Measurements from ENCODE around the gene KRT5. TPM values are rescaled to one million over a fixed set of nuclear protein-coding genes. Genes with fewer than 3 reads are reported as not detected.

Gene KRT5
- polyA plus RNA-seq, 1 experiment, result not detected

DNA sequence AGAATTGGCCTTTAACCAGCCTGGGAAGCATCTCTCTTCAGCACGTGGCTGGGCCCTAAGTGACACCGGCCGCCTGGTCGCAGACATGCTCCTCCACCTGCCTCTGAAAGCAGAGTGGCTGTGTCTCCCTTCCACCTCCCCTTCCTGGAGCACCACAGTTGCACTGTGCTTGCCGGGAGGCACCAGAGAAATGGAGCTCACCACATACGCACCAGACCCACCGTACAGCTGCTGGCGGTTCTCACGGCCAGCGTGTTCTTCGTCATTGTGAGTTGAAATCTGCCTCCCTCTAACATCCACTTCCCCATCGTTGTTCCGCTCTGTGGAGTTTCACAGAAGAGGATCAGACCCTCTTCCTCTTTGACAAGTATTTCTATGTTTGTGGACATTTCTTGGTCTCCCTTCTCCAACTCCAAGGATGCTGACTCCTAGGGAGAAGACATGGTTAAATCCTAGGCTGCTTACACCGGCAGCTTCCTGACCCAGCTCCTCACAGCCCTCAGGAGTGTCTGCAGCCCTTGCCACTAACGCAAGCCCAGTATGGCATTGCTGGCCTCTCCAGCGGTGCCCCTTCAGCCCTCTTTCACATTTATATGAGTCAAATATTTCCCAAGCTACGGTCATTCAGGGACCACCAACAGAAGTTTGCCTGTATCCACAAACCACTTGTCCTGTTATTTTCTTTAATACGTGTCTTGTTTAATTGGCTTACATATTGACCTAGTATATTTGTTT is 11.5 kb upstream of the KRT5 start:
- no peak for DNase-seq (ENCODE audit: low read depth)
- H3K27me3 ChIP-seq (ENCODE audit: control insufficient read depth, insufficient read depth, low read length), result peaks cover 7% of the 10 kb centered on the region
- CTCF ChIA-PET, result interaction anchor here (0.6 to 1.3 kb wide), 2 partner anchors 11 to 90 kb away, joined by 3 to 4 read pairs; no protein-coding TSS in a partner anchor

DNA sequence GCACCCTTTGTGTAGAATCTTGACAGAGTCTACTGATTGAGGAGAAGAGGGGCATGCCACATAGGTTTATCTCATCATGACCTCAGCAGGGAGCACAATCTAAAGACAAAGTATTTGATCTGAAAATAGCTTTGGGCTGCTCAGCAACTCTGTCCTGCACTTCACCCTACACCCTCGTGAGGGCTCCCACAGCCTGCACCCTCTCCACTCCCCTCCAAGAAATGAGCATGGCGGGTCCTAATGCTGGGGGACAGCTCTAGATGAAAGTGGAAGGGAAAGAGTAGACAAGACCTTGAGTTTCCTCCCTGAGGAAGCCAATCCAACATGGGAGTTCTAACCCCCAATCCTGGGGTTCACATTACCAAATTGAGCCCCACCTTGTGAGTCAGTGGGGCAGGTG is 10.7 kb upstream of the KRT5 start:
- POLR2A ChIA-PET, result no interaction called here
- Histone ChIP-seq H3K4me3 (ENCODE audit: low read depth, low read length) (no peak overlapping the region), H3K36me3 (ENCODE audit: control insufficient read depth, insufficient read depth, low read length) (no peaks in the 10 kb centered on the region), H3K27me3 (ENCODE audit: control insufficient read depth, insufficient read depth, low read length) (peaks cover 7% of the 10 kb centered on the region)
- no peak for DNase-seq (ENCODE audit: low read depth)
- CTCF ChIA-PET, result interaction anchor here (0.8 kb wide), 1 partner anchor 450 kb away, joined by 4 read pairs; no protein-coding TSS in a partner anchor
- TF ChIP-seq, protein P1, sequence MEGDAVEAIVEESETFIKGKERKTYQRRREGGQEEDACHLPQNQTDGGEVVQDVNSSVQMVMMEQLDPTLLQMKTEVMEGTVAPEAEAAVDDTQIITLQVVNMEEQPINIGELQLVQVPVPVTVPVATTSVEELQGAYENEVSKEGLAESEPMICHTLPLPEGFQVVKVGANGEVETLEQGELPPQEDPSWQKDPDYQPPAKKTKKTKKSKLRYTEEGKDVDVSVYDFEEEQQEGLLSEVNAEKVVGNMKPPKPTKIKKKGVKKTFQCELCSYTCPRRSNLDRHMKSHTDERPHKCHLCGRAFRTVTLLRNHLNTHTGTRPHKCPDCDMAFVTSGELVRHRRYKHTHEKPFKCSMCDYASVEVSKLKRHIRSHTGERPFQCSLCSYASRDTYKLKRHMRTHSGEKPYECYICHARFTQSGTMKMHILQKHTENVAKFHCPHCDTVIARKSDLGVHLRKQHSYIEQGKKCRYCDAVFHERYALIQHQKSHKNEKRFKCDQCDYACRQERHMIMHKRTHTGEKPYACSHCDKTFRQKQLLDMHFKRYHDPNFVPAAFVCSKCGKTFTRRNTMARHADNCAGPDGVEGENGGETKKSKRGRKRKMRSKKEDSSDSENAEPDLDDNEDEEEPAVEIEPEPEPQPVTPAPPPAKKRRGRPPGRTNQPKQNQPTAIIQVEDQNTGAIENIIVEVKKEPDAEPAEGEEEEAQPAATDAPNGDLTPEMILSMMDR (IDR thresholded peaks at IDR 0.05; ENCODE audit: insufficient read depth, low read depth, low read length), result no peak

More for the DNA sequence above, 11.5 kb upstream of the KRT5 start:
- Histone ChIP-seq H3K4me3 (ENCODE audit: low read depth, low read length) (no peak overlapping the region), H3K36me3 (ENCODE audit: control insufficient read depth, insufficient read depth, low read length) (no peaks in the 10 kb centered on the region)
- TF ChIP-seq, protein P1 (IDR thresholded peaks at IDR 0.05; ENCODE audit: insufficient read depth, low read depth, low read length), result no peak
- POLR2A ChIA-PET, result interaction anchor here (0.5 kb wide), 1 partner anchor 46 kb away, joined by 3 read pairs; no protein-coding TSS in a partner anchor

DNA sequence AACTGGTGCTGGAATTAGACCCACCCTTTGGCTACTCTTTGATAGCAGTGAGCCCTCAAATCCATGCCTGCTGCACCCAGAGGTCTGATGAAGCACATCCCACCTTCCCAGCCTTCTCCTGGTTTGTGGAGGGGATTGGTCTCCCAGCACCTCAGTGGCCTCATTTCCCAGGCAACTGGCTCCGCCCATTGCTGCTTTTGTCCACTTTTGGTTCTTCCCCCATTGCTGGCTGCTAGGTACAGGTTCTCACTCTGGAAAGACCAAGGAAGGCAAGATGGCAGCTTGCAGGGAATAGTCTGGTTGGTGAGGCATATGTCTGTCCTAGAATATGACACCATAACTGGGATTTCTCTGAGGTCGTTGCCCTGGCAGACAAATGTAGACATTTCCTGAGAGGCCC is 10.2 kb upstream of the KRT5 start:
- Histone ChIP-seq H3K27me3 (ENCODE audit: control insufficient read depth, insufficient read depth, low read length) (peaks cover 10% of the 10 kb centered on the region), H3K4me3 (ENCODE audit: low read depth, low read length) (no peak overlapping the region), H3K36me3 (ENCODE audit: control insufficient read depth, insufficient read depth, low read length) (no peaks in the 10 kb centered on the region)
- POLR2A ChIA-PET, result no interaction called here
- TF ChIP-seq, protein P1 (IDR thresholded peaks at IDR 0.05; ENCODE audit: insufficient read depth, low read depth, low read length), result no peak
- DNase-seq (ENCODE audit: low read depth), result no peak
- CTCF ChIA-PET, result interaction anchor here (0.7 to 0.8 kb wide), 2 partner anchors 158 to 450 kb away, joined by 4 to 5 read pairs; no protein-coding TSS in a partner anchor

DNA sequence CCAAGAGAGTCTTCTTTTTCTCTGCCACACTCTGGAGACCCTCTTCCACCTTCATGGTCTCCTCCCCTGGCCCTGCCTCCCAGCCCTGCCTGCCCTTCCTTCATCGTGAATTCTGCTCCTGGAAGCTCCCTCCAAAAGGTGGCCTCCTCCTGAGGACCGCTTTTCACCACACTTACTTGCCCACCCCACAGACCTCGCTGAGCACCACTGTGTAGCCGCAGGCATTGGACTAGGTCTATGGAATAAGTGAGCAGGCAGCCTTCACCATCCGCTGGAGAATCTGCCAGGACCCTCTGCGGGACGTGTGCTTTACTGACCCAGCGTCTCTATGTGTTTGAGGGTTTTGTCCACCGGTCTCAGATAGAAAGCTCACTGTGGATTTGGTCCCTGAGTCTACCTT is 9.7 kb upstream of the KRT5 start:
- H3K36me3 ChIP-seq (ENCODE audit: control insufficient read depth, insufficient read depth, low read length), result no peaks in the 10 kb centered on the region
- TF ChIP-seq, protein P1 (IDR thresholded peaks at IDR 0.05; ENCODE audit: insufficient read depth, low read depth, low read length), result no peak
- no peak overlapping the region for H3K4me3 ChIP-seq (ENCODE audit: low read depth, low read length)
- peaks cover 10% of the 10 kb centered on the region for H3K27me3 ChIP-seq (ENCODE audit: control insufficient read depth, insufficient read depth, low read length)
- CTCF ChIA-PET, result interaction anchor here (0.7 kb wide), 1 partner anchor 157 kb away, joined by 5 read pairs; no protein-coding TSS in a partner anchor
- POLR2A ChIA-PET, result no interaction called here
- no peak for DNase-seq (ENCODE audit: low read depth)

DNA sequence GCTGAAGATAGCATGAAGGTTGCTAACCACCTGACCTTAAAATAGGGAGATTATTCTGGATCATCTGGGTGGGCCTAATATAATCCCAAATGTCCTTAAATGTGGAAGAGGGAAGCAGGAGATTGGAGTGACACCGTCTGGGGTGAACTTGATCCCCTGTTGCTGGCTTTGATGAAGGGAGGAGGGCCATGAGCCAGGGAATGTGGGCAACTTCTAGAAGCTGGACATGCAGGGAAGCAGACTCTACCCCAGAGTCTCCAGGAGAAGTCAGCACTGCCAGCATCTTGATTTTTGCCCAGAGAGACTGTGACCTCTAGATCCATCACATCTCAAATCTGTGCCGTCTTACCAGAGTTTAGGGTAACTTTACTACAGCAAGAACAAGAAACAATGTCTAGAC is 9.2 kb upstream of the KRT5 start:
- no peak for DNase-seq (ENCODE audit: low read depth)
- TF ChIP-seq, protein P1 (IDR thresholded peaks at IDR 0.05; ENCODE audit: insufficient read depth, low read depth, low read length), result no peak
- POLR2A ChIA-PET, result no interaction called here
- Histone ChIP-seq H3K4me3 (ENCODE audit: low read depth, low read length) (no peak overlapping the region), H3K27me3 (ENCODE audit: control insufficient read depth, insufficient read depth, low read length) (peaks cover 10% of the 10 kb centered on the region), H3K36me3 (ENCODE audit: control insufficient read depth, insufficient read depth, low read length) (no peaks in the 10 kb centered on the region)
- CTCF ChIA-PET, result no interaction called here
